ENCODE measurements around the gene ELMO1. TPM values are rescaled to one million over a fixed set of nuclear protein-coding genes. Genes with fewer than 3 reads are reported as not detected.

The ELMO1 gene
- total and polyA plus RNA-seq, 2 experiments from 2014 or later: 6.5 to 24.9 TPM

GRCh38 chr7:36965625-36966024 is 483.0 kb downstream of the ELMO1 start:
- Histone ChIP-seq H3K4me3 (no peak overlapping the region), H3K36me3 (ENCODE audit: insufficient read depth) (no peaks in the 10 kb centered on the region), H2AFZ (no peak overlapping the region), H3K4me2 (no peak overlapping the region), H3K9me2 (ENCODE audit: insufficient read depth) (no peaks in the 10 kb centered on the region), H3K79me2 (replicated peaks; ENCODE audit: insufficient read depth) (no peaks in the 10 kb centered on the region), H4K20me1 (replicated peaks; ENCODE audit: insufficient read depth) (no peaks in the 10 kb centered on the region), H3K4me1 (ENCODE audit: insufficient read depth) (peaks cover 41% of the 10 kb centered on the region), H3F3A (replicated peaks; ENCODE audit: low read depth) (no peaks in the 10 kb centered on the region), H3K27ac (ENCODE audit: low read depth) (no peak overlapping the region), H3K27me3 (ENCODE audit: insufficient read depth) (no peaks in the 10 kb centered on the region)
- no peak for DNase-seq (ENCODE audit: low spot score)
- Mint-ChIP-seq H3K36me3 (ENCODE audit: low read depth) (no peaks in the 10 kb centered on the region), H3K9me3 (peaks cover 3% of the 10 kb centered on the region; the same call in 1 of the 3 replicates), H3K4me1 (peaks cover 34% of the 10 kb centered on the region), H3K27ac (no peak overlapping the region), H3K4me3 (no peak overlapping the region), H3K27me3 (ENCODE audit: insufficient read depth, low read depth, poor library complexity) (peaks cover 2% of the 10 kb centered on the region)
- no peak for ATAC-seq
- TF ChIP-seq, protein P1, sequence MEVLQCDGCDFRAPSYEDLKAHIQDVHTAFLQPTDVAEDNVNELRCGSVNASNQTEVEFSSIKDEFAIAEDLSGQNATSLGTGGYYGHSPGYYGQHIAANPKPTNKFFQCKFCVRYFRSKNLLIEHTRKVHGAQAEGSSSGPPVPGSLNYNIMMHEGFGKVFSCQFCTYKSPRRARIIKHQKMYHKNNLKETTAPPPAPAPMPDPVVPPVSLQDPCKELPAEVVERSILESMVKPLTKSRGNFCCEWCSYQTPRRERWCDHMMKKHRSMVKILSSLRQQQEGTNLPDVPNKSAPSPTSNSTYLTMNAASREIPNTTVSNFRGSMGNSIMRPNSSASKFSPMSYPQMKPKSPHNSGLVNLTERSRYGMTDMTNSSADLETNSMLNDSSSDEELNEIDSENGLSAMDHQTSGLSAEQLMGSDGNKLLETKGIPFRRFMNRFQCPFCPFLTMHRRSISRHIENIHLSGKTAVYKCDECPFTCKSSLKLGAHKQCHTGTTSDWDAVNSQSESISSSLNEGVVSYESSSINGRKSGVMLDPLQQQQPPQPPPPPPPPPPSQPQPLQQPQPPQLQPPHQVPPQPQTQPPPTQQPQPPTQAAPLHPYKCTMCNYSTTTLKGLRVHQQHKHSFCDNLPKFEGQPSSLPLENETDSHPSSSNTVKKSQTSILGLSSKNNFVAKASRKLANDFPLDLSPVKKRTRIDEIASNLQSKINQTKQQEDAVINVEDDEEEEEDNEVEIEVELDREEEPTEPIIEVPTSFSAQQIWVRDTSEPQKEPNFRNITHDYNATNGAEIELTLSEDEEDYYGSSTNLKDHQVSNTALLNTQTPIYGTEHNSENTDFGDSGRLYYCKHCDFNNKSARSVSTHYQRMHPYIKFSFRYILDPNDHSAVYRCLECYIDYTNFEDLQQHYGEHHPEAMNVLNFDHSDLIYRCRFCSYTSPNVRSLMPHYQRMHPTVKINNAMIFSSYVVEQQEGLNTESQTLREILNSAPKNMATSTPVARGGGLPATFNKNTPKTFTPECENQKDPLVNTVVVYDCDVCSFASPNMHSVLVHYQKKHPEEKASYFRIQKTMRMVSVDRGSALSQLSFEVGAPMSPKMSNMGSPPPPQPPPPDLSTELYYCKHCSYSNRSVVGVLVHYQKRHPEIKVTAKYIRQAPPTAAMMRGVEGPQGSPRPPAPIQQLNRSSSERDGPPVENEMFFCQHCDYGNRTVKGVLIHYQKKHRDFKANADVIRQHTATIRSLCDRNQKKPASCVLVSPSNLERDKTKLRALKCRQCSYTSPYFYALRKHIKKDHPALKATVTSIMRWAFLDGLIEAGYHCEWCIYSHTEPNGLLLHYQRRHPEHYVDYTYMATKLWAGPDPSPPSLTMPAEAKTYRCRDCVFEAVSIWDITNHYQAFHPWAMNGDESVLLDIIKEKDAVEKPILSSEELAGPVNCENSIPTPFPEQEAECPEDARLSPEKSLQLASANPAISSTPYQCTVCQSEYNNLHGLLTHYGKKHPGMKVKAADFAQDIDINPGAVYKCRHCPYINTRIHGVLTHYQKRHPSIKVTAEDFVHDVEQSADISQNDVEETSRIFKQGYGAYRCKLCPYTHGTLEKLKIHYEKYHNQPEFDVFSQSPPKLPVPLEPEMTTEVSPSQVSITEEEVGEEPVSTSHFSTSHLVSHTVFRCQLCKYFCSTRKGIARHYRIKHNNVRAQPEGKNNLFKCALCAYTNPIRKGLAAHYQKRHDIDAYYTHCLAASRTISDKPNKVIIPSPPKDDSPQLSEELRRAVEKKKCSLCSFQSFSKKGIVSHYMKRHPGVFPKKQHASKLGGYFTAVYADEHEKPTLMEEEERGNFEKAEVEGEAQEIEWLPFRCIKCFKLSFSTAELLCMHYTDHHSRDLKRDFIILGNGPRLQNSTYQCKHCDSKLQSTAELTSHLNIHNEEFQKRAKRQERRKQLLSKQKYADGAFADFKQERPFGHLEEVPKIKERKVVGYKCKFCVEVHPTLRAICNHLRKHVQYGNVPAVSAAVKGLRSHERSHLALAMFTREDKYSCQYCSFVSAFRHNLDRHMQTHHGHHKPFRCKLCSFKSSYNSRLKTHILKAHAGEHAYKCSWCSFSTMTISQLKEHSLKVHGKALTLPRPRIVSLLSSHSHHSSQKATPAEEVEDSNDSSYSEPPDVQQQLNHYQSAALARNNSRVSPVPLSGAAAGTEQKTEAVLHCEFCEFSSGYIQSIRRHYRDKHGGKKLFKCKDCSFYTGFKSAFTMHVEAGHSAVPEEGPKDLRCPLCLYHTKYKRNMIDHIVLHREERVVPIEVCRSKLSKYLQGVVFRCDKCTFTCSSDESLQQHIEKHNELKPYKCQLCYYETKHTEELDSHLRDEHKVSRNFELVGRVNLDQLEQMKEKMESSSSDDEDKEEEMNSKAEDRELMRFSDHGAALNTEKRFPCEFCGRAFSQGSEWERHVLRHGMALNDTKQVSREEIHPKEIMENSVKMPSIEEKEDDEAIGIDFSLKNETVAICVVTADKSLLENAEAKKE (CRISPR knock-in tag; IDR thresholded peaks at IDR 0.05): no peak
- no peak for TF ChIP-seq EZH2 (IDR thresholded peaks at IDR 0.05; ENCODE audit: low read depth, unreplicated experiment)
- TF ChIP-seq EZH2phosphoT487 (IDR thresholded peaks at IDR 0.05; ENCODE audit: unreplicated experiment): no peak
- TF ChIP-seq, protein P2, sequence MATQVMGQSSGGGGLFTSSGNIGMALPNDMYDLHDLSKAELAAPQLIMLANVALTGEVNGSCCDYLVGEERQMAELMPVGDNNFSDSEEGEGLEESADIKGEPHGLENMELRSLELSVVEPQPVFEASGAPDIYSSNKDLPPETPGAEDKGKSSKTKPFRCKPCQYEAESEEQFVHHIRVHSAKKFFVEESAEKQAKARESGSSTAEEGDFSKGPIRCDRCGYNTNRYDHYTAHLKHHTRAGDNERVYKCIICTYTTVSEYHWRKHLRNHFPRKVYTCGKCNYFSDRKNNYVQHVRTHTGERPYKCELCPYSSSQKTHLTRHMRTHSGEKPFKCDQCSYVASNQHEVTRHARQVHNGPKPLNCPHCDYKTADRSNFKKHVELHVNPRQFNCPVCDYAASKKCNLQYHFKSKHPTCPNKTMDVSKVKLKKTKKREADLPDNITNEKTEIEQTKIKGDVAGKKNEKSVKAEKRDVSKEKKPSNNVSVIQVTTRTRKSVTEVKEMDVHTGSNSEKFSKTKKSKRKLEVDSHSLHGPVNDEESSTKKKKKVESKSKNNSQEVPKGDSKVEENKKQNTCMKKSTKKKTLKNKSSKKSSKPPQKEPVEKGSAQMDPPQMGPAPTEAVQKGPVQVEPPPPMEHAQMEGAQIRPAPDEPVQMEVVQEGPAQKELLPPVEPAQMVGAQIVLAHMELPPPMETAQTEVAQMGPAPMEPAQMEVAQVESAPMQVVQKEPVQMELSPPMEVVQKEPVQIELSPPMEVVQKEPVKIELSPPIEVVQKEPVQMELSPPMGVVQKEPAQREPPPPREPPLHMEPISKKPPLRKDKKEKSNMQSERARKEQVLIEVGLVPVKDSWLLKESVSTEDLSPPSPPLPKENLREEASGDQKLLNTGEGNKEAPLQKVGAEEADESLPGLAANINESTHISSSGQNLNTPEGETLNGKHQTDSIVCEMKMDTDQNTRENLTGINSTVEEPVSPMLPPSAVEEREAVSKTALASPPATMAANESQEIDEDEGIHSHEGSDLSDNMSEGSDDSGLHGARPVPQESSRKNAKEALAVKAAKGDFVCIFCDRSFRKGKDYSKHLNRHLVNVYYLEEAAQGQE (IDR thresholded peaks at IDR 0.05; ENCODE audit: unreplicated experiment): no peak
- TF ChIP-seq, protein P3, sequence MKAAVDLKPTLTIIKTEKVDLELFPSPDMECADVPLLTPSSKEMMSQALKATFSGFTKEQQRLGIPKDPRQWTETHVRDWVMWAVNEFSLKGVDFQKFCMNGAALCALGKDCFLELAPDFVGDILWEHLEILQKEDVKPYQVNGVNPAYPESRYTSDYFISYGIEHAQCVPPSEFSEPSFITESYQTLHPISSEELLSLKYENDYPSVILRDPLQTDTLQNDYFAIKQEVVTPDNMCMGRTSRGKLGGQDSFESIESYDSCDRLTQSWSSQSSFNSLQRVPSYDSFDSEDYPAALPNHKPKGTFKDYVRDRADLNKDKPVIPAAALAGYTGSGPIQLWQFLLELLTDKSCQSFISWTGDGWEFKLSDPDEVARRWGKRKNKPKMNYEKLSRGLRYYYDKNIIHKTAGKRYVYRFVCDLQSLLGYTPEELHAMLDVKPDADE (IDR thresholded peaks at IDR 0.05): no peak
- no peak for TF ChIP-seq POLR2AphosphoS5 (IDR thresholded peaks at IDR 0.05; ENCODE audit: low read depth)
- TF ChIP-seq ZNF114 (CRISPR knock-in tag; IDR thresholded peaks at IDR 0.05): no peak
- TF ChIP-seq STAT1 (IDR thresholded peaks at IDR 0.05; ENCODE audit: unreplicated experiment): no peak
- no peak for TF ChIP-seq JUNB (IDR thresholded peaks at IDR 0.05; ENCODE audit: unreplicated experiment)
- TF ChIP-seq, protein P4, sequence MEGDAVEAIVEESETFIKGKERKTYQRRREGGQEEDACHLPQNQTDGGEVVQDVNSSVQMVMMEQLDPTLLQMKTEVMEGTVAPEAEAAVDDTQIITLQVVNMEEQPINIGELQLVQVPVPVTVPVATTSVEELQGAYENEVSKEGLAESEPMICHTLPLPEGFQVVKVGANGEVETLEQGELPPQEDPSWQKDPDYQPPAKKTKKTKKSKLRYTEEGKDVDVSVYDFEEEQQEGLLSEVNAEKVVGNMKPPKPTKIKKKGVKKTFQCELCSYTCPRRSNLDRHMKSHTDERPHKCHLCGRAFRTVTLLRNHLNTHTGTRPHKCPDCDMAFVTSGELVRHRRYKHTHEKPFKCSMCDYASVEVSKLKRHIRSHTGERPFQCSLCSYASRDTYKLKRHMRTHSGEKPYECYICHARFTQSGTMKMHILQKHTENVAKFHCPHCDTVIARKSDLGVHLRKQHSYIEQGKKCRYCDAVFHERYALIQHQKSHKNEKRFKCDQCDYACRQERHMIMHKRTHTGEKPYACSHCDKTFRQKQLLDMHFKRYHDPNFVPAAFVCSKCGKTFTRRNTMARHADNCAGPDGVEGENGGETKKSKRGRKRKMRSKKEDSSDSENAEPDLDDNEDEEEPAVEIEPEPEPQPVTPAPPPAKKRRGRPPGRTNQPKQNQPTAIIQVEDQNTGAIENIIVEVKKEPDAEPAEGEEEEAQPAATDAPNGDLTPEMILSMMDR (conservative IDR thresholded peaks at IDR 0.05; ENCODE audit: low read depth in 2 of 2): no peak
- TF ChIP-seq ZNF331 (CRISPR knock-in tag; IDR thresholded peaks at IDR 0.05; ENCODE audit: low read depth): no peak
- no peak for TF ChIP-seq CREB1 (CRISPR knock-in tag; IDR thresholded peaks at IDR 0.05; ENCODE audit: low read depth)
- TF ChIP-seq NANOG (IDR thresholded peaks at IDR 0.05; ENCODE audit: borderline replicate concordance): no peak

All from GM23338 (cell line).